NCI-H187 treated with DMSO at 0.1 percent for 48 hours (cell line): ENCODE data around the gene ODAM.
"Not testable (repeated sequence)": the region's sequence is repeated elsewhere in the genome, so short reads cannot be mapped to it uniquely, and the experiment has no call there.

Experiments used
- DNase-seq: peaks from one replicate; lab custom pipeline; 2025; lab: John Stamatoyannopoulos, UW

The ODAM gene

GRCh38 chr4:70195425-70195824 lies at the start of gene ODAM:
Gene ODAM, plus strand, starts transcription at chr4:70195725. Its CDS starts 819 bp downstream, at chr4:70196544.
- DNase-seq = no peak

- no peak for DNase-seq
Observed at GRCh38 chr4:70151271-70151670, 44.3 kb upstream of the ODAM start.

GRCh38 chr4:70152088-70152487 lies 43.4 kb upstream of the ODAM start:
- DNase-seq = no peak

- no peak for DNase-seq
Observed at GRCh38 chr4:70153937-70154336, 41.6 kb upstream of the ODAM start, which contains the start of gene PRR27. Gene PRR27, plus strand, starts transcription at chr4:70154237. Its CDS starts 139 bp downstream, at chr4:70154376.

- no peak for DNase-seq
Observed at GRCh38 chr4:70158576-70158975, 36.9 kb upstream of the ODAM start.

- no peak for DNase-seq
Observed at GRCh38 chr4:70177090-70177489, 18.4 kb upstream of the ODAM start.

- DNase-seq = no peak
Observed at GRCh38 chr4:70178075-70178660, 17.4 kb upstream of the ODAM start.

GRCh38 chr4:70179811-70180210 lies 15.7 kb upstream of the ODAM start:
- no peak for DNase-seq

- DNase-seq = no peak
Observed at GRCh38 chr4:70181864-70182263, 13.7 kb upstream of the ODAM start.

- no peak for DNase-seq
Observed at GRCh38 chr4:70182517-70183167, 12.9 kb upstream of the ODAM start.

- peak; percentile 1 for DNase-seq
Observed at GRCh38 chr4:70183168-70183939, 12.2 kb upstream of the ODAM start.

- no peak for DNase-seq
Observed at GRCh38 chr4:70183940-70184246, 11.6 kb upstream of the ODAM start.

GRCh38 chr4:70187216-70187615 lies 8.3 kb upstream of the ODAM start:
- DNase-seq = no peak

GRCh38 chr4:70190579-70190978 lies 4.9 kb upstream of the ODAM start:
- no peak for DNase-seq

- DNase-seq = no peak
Observed at GRCh38 chr4:70191647-70192046, 3.9 kb upstream of the ODAM start.

GRCh38 chr4:70192895-70193294 lies 2.6 kb upstream of the ODAM start:
- DNase-seq = no peak

- no peak for DNase-seq
Observed at GRCh38 chr4:70196857-70197256, 1.3 kb downstream of the ODAM start.

GRCh38 chr4:70197842-70198241 lies 2.3 kb downstream of the ODAM start:
- DNase-seq = no peak

GRCh38 chr4:70203601-70204000 lies 8.1 kb downstream of the ODAM start:
- DNase-seq = no peak

- not testable (repeated sequence) for DNase-seq
Observed at GRCh38 chr4:70212752-70213151, 17.2 kb downstream of the ODAM start.

GRCh38 chr4:70216109-70216508 lies 20.6 kb downstream of the ODAM start:
- not testable (repeated sequence) for DNase-seq

- DNase-seq = not testable (repeated sequence)
Observed at GRCh38 chr4:70216550-70216949, 21.0 kb downstream of the ODAM start.

GRCh38 chr4:70221389-70221788 lies 25.9 kb downstream of the ODAM start:
- DNase-seq = not testable (repeated sequence)
